Heart left ventricle (tissue), 16 donors: ENCODE results near the gene AFAP1. TPM values are rescaled to one million over a fixed set of nuclear protein-coding genes. Genes with fewer than 3 reads are reported as not detected.

Source experiments
- ATAC-seq, 4 donors: fragments of 200-7000 bp; cut with Tn5 transposase; one replicate each; pipeline ENCODE4 v1.9.1; 2020 to 2022; ENCODE audit warnings: moderate library complexity in 4 of 4, mild to moderate bottlenecking in 3 of 4, moderate number of reproducible peaks in 1 of 4
- DNase-seq, 5 donors: peaks; one replicate each; pipeline ENCODE4 v3.0.0-alpha.2; 2020
- H3K27ac ChIP-seq, 12 donors: fragments of 200-600 bp; sonication (generic) in 4 of 12; one replicate each; pipeline versions ENCODE4 v1.5.0 to v1.8.0; 2016 to 2022; ENCODE audit warnings: mild to moderate bottlenecking in 2 of 12
- H3K27me3 ChIP-seq, 9 donors: fragments of 200-600 bp; sonication (generic) in 2 of 9; one replicate each; pipeline versions ENCODE4 v1.5.1 to v1.8.0; 2016 to 2022; ENCODE audit warnings: mild to moderate bottlenecking in 3 of 9
- H3K36me3 ChIP-seq, 9 donors: fragments of 200-600 bp; sonication (generic) in 2 of 9; one replicate each; pipeline versions ENCODE4 v1.5.0 to v1.8.0; 2018 to 2022; ENCODE audit warnings: mild to moderate bottlenecking in 2 of 9
- H3K4me1 ChIP-seq, 12 donors: fragments of 200-600 bp; sonication (generic) in 4 of 12; one replicate each; pipeline versions ENCODE4 v1.5.0 to v1.8.0; 2016 to 2022; ENCODE audit warnings: mild to moderate bottlenecking in 3 of 12
- H3K4me3 ChIP-seq, 12 donors: fragments of 200-600 bp; sonication (generic) in 4 of 12; one replicate each; pipeline versions ENCODE4 v1.5.0 to v1.8.0; 2017 to 2022; ENCODE audit warnings: mild to moderate bottlenecking in 9 of 12, moderate library complexity in 4 of 12
- H3K9me3 ChIP-seq, 12 donors: fragments of 200-600 bp; sonication (generic) in 4 of 12; one replicate each; pipeline versions ENCODE4 v1.5.0 to v1.8.0; 2016 to 2022; ENCODE audit warnings: mild to moderate bottlenecking in 1 of 12
- POLR2A ChIP-seq, 2 donors: fragments of 450-650 bp; IDR thresholded peaks; one replicate each; pipeline ENCODE4 v1.6.1; 2017; ENCODE audit warnings: antibody characterized with exemption in 2 of 2, mild to moderate bottlenecking in 2 of 2, moderate library complexity in 2 of 2
- WGBS, 4 donors: extraction: QIAGEN DNeasy Blood & Tissue Kit in 2 of 4; methylation state at CpG; one replicate each; pipeline versions ENCODE4 v1.1.5 to v1.1.7; 2013 to 2018; 5-methylcytosine and 5-hydroxymethylcytosine counted together
- intact Hi-C, 10 donors: fragments of 100-400 bp; cut with DNase I; formaldehyde crosslinking; loops; one replicate each; pipeline versions ENCODE4 v1.11.1 to v1.14.2; 2022
- polyA plus RNA-seq, 2 donors: library from polyadenylated mRNA; stranded (reverse); fragments of 200-250 nt; gene quantifications; one replicate each; pipeline ENCODE4 v1.2.3, GENCODE V29; 2013
- total RNA-seq, 9 donors: library from RNA; depleted of rRNA in 2 of 9; stranded (reverse); fragments of >200 nt in 2 of 9; fragmentation: NEBNext Ultra II Directional in 3 of 9; extraction: Animal tissue kit (Norgen Biotek cat#: 25700) in 3 of 9; gene quantifications; one replicate each; pipeline versions ENCODE4 v1.1.0 to v1.2.4, GENCODE V29; 2016 to 2023
- TF ChIP-seq, protein P1 (sequence below), 12 donors: fragments of 200-600 bp; sonication (generic) in 4 of 12; IDR thresholded peaks; one replicate each; pipeline versions ENCODE4 v1.5.0 to v1.8.0; 2018 to 2022; ENCODE audit warnings: antibody characterized with exemption in 12 of 12, mild to moderate bottlenecking in 5 of 12
- donor health status: ischemic (EF 13 %, LVEDD 7.1; RV severe dilation, severe dysfunction).
- donor health status: healthy with polysubstance abuse.
- donor health status: DM: no; HTN: yes; CAD: no.
- donor health status: DM: no; HTN: no; CAD: no.
- donor health status: ischemic (EF 25% LVEDD 6.9; RV normal size, moderate dysfunction).
- donor health status: ischemic (EF 25% LVEDD 5.7; RV mildly dilated, moderate dysfunction).
- donor health status: healthy.
- donor health status: DM: yes; HTN: yes; CAD: no.
- donor health status: ischemic (EF 35%, LVEDD 5.7; RV mildly dilated, moderate dysfunction).
- donor health status: nonischemic (EF 11% LVEDD 7.7; RV severe dilation, severe dysfunction).
- donor health status: DM: yes; HTN: yes; CAD: no.
- donor health status: PGD.
- donor health status: ischemic (EF 29% LVEDD 5.4; RV normal size, mild dysfunction).
- donor health status: nonischemic (EF 23%, LVEDD 6.1; RV moderate dilation, normal function).

The AFAP1 gene
- total and polyA plus RNA-seq, 11 donors: 2.0 to 18.0 (median 7.0) TPM

- Histone ChIP-seq H3K36me3 (no peaks in the 10 kb centered on the region), H3K4me3 (no peak overlapping the region), H3K9me3 (no peaks in the 10 kb centered on the region), H3K27me3 (no peaks in the 10 kb centered on the region), H3K27ac (peak overlapping the region in 5 of 12 donors; percentile 11 to 87 (median 44)), H3K4me1 (peaks cover 0 to 70% (median 55%) of the 10 kb centered on the region in 12 donors)
- DNase-seq (no peak), ATAC-seq (no peak)
- intact Hi-C loops: no loop called here
- 90 to 92% (median 91%) methylated on average over 12 of the region's 12 CpGs for WGBS, 4 donors
- TF ChIP-seq, protein P1, sequence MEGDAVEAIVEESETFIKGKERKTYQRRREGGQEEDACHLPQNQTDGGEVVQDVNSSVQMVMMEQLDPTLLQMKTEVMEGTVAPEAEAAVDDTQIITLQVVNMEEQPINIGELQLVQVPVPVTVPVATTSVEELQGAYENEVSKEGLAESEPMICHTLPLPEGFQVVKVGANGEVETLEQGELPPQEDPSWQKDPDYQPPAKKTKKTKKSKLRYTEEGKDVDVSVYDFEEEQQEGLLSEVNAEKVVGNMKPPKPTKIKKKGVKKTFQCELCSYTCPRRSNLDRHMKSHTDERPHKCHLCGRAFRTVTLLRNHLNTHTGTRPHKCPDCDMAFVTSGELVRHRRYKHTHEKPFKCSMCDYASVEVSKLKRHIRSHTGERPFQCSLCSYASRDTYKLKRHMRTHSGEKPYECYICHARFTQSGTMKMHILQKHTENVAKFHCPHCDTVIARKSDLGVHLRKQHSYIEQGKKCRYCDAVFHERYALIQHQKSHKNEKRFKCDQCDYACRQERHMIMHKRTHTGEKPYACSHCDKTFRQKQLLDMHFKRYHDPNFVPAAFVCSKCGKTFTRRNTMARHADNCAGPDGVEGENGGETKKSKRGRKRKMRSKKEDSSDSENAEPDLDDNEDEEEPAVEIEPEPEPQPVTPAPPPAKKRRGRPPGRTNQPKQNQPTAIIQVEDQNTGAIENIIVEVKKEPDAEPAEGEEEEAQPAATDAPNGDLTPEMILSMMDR (IDR thresholded peaks at IDR 0.05): no peak
- TF ChIP-seq POLR2A (IDR thresholded peaks at IDR 0.05): no peak
Observed at GRCh38 chr4:7826176-7826908, 113.3 kb downstream of the AFAP1 start.

DNA sequence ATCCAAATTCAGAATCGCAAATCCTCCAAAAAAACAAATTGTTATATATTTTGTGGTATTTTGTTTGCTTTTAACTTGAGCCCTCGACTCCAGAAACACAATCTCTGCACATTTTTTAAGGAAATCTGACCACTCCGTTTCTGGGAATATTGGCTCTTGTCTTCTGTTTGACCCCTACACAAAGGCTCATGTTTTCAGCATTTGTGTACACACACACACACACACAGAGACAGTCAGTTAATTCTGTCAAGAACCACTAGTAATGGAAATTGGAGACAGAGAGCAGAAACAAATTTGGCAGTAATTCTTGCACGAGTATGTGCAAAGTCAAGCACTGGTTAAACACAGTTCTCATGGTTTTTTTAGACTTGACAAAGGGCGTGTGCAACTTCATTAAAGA is 115.4 kb downstream of the AFAP1 start:
- TF ChIP-seq, protein P1 (IDR thresholded peaks at IDR 0.05): no peak
- no peak for TF ChIP-seq POLR2A (IDR thresholded peaks at IDR 0.05)
- peaks cover 0 to under 1% (median 0%) of the 10 kb centered on the region in 9 donors for H3K36me3 ChIP-seq
- no peak for ATAC-seq
- no peaks in the 10 kb centered on the region for H3K9me3 ChIP-seq
- no peak overlapping the region for H3K4me3 ChIP-seq
- 67 to 79% (median 77%) methylated on average over 5 of the region's 5 CpGs for WGBS, 4 donors
- intact Hi-C loops: no loop called here
- H3K4me1 ChIP-seq: peaks cover 0 to 66% (median 43%) of the 10 kb centered on the region in 12 donors
- no peak for DNase-seq
- peak overlapping the region in 11 of 12 donors; percentile 53 to 96 (median 87) for H3K27ac ChIP-seq
- H3K27me3 ChIP-seq: no peaks in the 10 kb centered on the region

DNA sequence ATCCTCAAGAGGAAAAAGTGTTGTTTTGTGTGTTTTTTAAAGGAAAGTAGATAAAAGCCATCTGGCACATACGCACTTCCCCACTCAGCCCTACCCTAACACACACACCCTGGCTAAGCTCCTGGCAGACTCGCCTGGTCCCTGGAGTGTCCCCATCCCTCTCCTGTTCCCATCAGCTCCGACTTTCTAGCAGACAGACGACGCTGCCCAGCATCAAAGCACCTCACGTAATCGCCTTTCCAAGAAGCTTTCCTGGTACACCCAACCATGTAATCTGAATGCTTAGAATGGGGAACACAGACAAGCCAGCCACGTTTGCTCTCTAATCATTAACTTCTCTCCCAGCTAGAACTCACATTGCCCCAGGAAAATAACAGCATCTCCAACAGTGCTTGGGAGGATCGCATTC is 116.2 kb downstream of the AFAP1 start:
- Histone ChIP-seq H3K27me3 (no peaks in the 10 kb centered on the region), H3K4me3 (no peak overlapping the region), H3K9me3 (no peaks in the 10 kb centered on the region), H3K4me1 (peaks cover 0 to 60% (median 40%) of the 10 kb centered on the region in 12 donors), H3K36me3 (peaks cover 0 to 8% (median 3%) of the 10 kb centered on the region in 9 donors), H3K27ac (peak overlapping the region; percentile 53 to 96 (median 86))
- intact Hi-C loops: no loop called here
- peak; percentile 80 to 91 (median 84) for ATAC-seq
- WGBS, 4 donors: 44 to 64% (median 58%) methylated on average over 9 of the region's 9 CpGs
- DNase-seq: peak in 4 of 5 donors; percentile 69 to 87 (median 82)
- TF ChIP-seq, protein P1 (IDR thresholded peaks at IDR 0.05): no peak
- no peak for TF ChIP-seq POLR2A (IDR thresholded peaks at IDR 0.05)

GRCh38 chr4:7822877-7823276 is 116.8 kb downstream of the AFAP1 start:
- TF ChIP-seq, protein P1 (IDR thresholded peaks at IDR 0.05): no peak
- no peak for TF ChIP-seq POLR2A (IDR thresholded peaks at IDR 0.05)
- intact Hi-C loops: no loop called here
- ATAC-seq: peak in 3 of 4 donors; percentile 30 to 58 (median 51)
- Histone ChIP-seq H3K4me1 (peaks cover 0 to 61% (median 40%) of the 10 kb centered on the region in 12 donors), H3K36me3 (peaks cover 0 to 13% (median 3%) of the 10 kb centered on the region in 9 donors), H3K9me3 (no peaks in the 10 kb centered on the region), H3K27me3 (no peaks in the 10 kb centered on the region), H3K27ac (peak overlapping the region; percentile 53 to 96 (median 86)), H3K4me3 (no peak overlapping the region)
- 48 to 59% (median 54%) methylated on average over 4 of the region's 4 CpGs for whole genome bisulfite sequencing, 4 donors
- peak in 2 of 5 donors; percentile 42 to 43 for DNase-seq
